ENCODE measurements around the gene SLC12A7.
"Not testable (repeated sequence)": the region's sequence is repeated elsewhere in the genome, so short reads cannot be mapped to it uniquely, and the experiment has no call there.

Gene SLC12A7

GRCh38 chr5:1061916-1062315, 49.9 kb downstream of the SLC12A7 start:
- no peak overlapping the region for H3K4me3 ChIP-seq (replicated peaks; ENCODE audit: low read depth, low read length)
- TF ChIP-seq CTCF (IDR thresholded peaks at IDR 0.05; ENCODE audit: low read length, missing control alignments), result no peak
- DNase-seq (ENCODE audit: low read depth), result no peak

- not testable (repeated sequence) for H3K4me3 ChIP-seq (replicated peaks; ENCODE audit: low read depth, low read length); DNase-seq (ENCODE audit: low read depth)
These were observed 50.6 kb downstream of the SLC12A7 start for GRCh38 chr5:1061292-1061691.

GRCh38 chr5:1060535-1060981, 51.3 kb downstream of the SLC12A7 start:
- TF ChIP-seq CTCF (IDR thresholded peaks at IDR 0.05; ENCODE audit: low read length, missing control alignments), result no peak
- H3K4me3 ChIP-seq (replicated peaks; ENCODE audit: low read depth, low read length), result no peak overlapping the region
- DNase-seq (ENCODE audit: low read depth), result no peak

GRCh38 chr5:1059884-1060263, 52.0 kb downstream of the SLC12A7 start:
- H3K4me3 ChIP-seq (replicated peaks; ENCODE audit: low read depth, low read length), result no peak overlapping the region
- DNase-seq (ENCODE audit: low read depth), result no peak
- TF ChIP-seq CTCF (IDR thresholded peaks at IDR 0.05; ENCODE audit: low read length, missing control alignments), result no peak

- H3K4me3 ChIP-seq (replicated peaks; ENCODE audit: low read depth, low read length), result no peak overlapping the region
- DNase-seq (ENCODE audit: low read depth), result no peak
- no peak for TF ChIP-seq CTCF (IDR thresholded peaks at IDR 0.05; ENCODE audit: low read length, missing control alignments)
These were observed 52.6 kb downstream of the SLC12A7 start for GRCh38 chr5:1058988-1059883.

GRCh38 chr5:1058083-1058945, 53.5 kb downstream of the SLC12A7 start:
- no peak for TF ChIP-seq CTCF (IDR thresholded peaks at IDR 0.05; ENCODE audit: low read length, missing control alignments)
- DNase-seq (ENCODE audit: low read depth), result no peak

GRCh38 chr5:1057485-1058082, 54.3 kb downstream of the SLC12A7 start:
- H3K4me3 ChIP-seq (replicated peaks; ENCODE audit: low read depth, low read length), result no peak overlapping the region
- no peak for DNase-seq (ENCODE audit: low read depth)
- TF ChIP-seq CTCF (IDR thresholded peaks at IDR 0.05; ENCODE audit: low read length, missing control alignments), result no peak

More at GRCh38 chr5:1058083-1058945, 53.5 kb downstream of the SLC12A7 start:
- H3K4me3 ChIP-seq (replicated peaks; ENCODE audit: low read depth, low read length), result no peak overlapping the region
